Left lung (tissue), 10 donors: ENCODE measurements around the gene PLEKHA1. TPM values are rescaled to one million over a fixed set of nuclear protein-coding genes. Genes with fewer than 3 reads are reported as not detected.

Experiments
- ATAC-seq: fragments of 200-7000 bp; cut with Tn5 transposase; one replicate; pipeline ENCODE4 v1.9.1; 2020; ENCODE audit warnings: moderate library complexity
- DNase-seq, 4 donors: peaks; one replicate each; pipeline ENCODE4 v3.0.0-alpha.2; 2013 to 2020
- H3K27ac ChIP-seq, 2 donors: fragments of 200-600 bp; sonication (generic) in 1 of 2; one replicate each; pipeline versions ENCODE4 v1.5.0 to v1.8.0; 2020 to 2021
- H3K27me3 ChIP-seq, 2 donors: fragments of 200-600 bp; sonication (generic) in 1 of 2; one replicate each; pipeline versions ENCODE4 v1.5.0 to v1.8.0; 2020 to 2021
- H3K36me3 ChIP-seq, 2 donors: fragments of 200-600 bp; sonication (generic) in 1 of 2; one replicate each; pipeline versions ENCODE4 v1.5.0 to v1.8.0; 2020 to 2021
- H3K4me1 ChIP-seq, 2 donors: fragments of 200-600 bp; one replicate each; pipeline ENCODE4 v1.8.0; 2021
- H3K4me3 ChIP-seq, 2 donors: fragments of 200-600 bp; sonication (generic) in 1 of 2; one replicate each; pipeline versions ENCODE4 v1.5.0 to v1.8.0; 2020 to 2021; ENCODE audit warnings: mild to moderate bottlenecking in 1 of 2
- H3K9me3 ChIP-seq, 2 donors: fragments of 200-600 bp; sonication (generic) in 1 of 2; one replicate each; pipeline versions ENCODE4 v1.5.0 to v1.8.0; 2020 to 2021
- CTCF ChIP-seq, 2 donors: fragments of 200-600 bp; sonication (generic) in 1 of 2; IDR thresholded peaks; one replicate each; pipeline versions ENCODE4 v1.5.0 to v1.8.0; 2021; ENCODE audit warnings: antibody characterized with exemption in 2 of 2
- intact Hi-C, 2 donors: fragments of 100-400 bp; cut with DNase I; formaldehyde crosslinking; loops; one replicate each; pipeline versions ENCODE4 v1.11.2 to v1.14.2; 2022
- polyA plus RNA-seq, 6 donors: library from polyadenylated mRNA; unstranded; fragments of 120-200 nt; gene quantifications; one replicate each; pipeline ENCODE4 v1.2.1, GENCODE V29; 2013; ENCODE audit not compliant: insufficient read length in 6 of 6
- total RNA-seq, 2 donors: library from RNA; stranded (reverse); fragmentation: NEBNext Ultra II Directional; extraction: Animal tissue kit (Norgen Biotek cat#: 25700); gene quantifications; one replicate each; pipeline ENCODE4 v1.2.1, GENCODE V29; 2021
- donor health status: DM: no; HTN: yes; CAD: no.
- donor health status: DM: no; HTN: no; CAD: no.

PLEKHA1 gene
- total and polyA plus RNA-seq, 8 donors = 40.5 to 57.9 (median 43.4) TPM

GRCh38 chr10:122426829-122427228, 52.3 kb downstream of the PLEKHA1 start:
- H3K36me3 ChIP-seq = peaks cover 0 to 12% of the 10 kb centered on the region in 2 donors
- peaks cover 0 to 9% of the 10 kb centered on the region in 2 donors for H3K4me1 ChIP-seq
- no peak for ATAC-seq
- intact Hi-C loops = no loop called here
- DNase-seq = no peak
- H3K27me3 ChIP-seq = no peaks in the 10 kb centered on the region
- no peak for TF ChIP-seq CTCF (IDR thresholded peaks at IDR 0.05)
- no peak overlapping the region for H3K4me3 ChIP-seq
- H3K9me3 ChIP-seq = no peaks in the 10 kb centered on the region
- H3K27ac ChIP-seq = no peak overlapping the region

GRCh38 chr10:122427280-122427679, 52.8 kb downstream of the PLEKHA1 start:
- no peak for DNase-seq
- Histone ChIP-seq H3K27ac (no peak overlapping the region), H3K9me3 (no peaks in the 10 kb centered on the region), H3K27me3 (no peaks in the 10 kb centered on the region), H3K36me3 (peaks cover 0 to 12% of the 10 kb centered on the region in 2 donors), H3K4me1 (peaks cover 0 to 4% of the 10 kb centered on the region in 2 donors), H3K4me3 (no peak overlapping the region)
- intact Hi-C loops = no loop called here
- no peak for TF ChIP-seq CTCF (IDR thresholded peaks at IDR 0.05)
- ATAC-seq = no peak

- no peaks in the 10 kb centered on the region for H3K4me1 ChIP-seq
- intact Hi-C loops = loop anchor here in 1 of 2 donors (10.0 kb wide), 3 partner anchors 91 to 141 kb away; partner anchors contain the start of gene DMBT1
- no peaks in the 10 kb centered on the region for H3K27me3 ChIP-seq
- DNase-seq = peak in 2 of 4 donors; percentile 19 to 46
- H3K27ac ChIP-seq = no peak overlapping the region
- TF ChIP-seq CTCF (IDR thresholded peaks at IDR 0.05) = peak; percentile 48 to 57
- ATAC-seq = peak; percentile 68
- H3K9me3 ChIP-seq = peaks cover 0 to 5% of the 10 kb centered on the region in 2 donors
- H3K36me3 ChIP-seq = peaks cover 0 to 7% of the 10 kb centered on the region in 2 donors
- no peak overlapping the region for H3K4me3 ChIP-seq
Observed at GRCh38 chr10:122435212-122435827, 60.8 kb downstream of the PLEKHA1 start.

GRCh38 chr10:122441961-122442360, 67.5 kb downstream of the PLEKHA1 start:
- DNase-seq = no peak

DNA sequence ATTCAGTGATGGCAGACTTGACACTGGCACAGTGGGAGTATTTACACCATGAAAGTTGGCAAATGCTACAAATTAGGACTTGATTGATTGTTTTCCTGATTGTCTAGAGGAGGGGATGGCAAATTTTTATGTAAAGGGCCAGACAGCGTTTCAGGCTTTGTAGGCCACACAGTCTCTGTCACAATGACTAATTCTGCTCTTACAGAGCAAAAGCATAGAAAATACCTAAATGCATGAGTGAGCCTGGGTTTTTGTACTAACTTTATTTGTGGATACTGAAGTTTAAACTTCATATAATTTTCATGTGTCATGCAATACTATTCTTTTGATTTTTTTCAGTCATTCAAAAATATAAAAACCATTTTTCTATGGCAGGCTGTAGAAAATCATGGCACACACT, 71.0 kb downstream of the PLEKHA1 start:
- DNase-seq (no peak), ATAC-seq (no peak)
- TF ChIP-seq CTCF (IDR thresholded peaks at IDR 0.05) = no peak
- H3K4me1 ChIP-seq = no peaks in the 10 kb centered on the region
- intact Hi-C loops = no loop called here
- H3K36me3 ChIP-seq = no peaks in the 10 kb centered on the region
- no peak overlapping the region for H3K4me3 ChIP-seq
- H3K9me3 ChIP-seq = no peaks in the 10 kb centered on the region
- no peaks in the 10 kb centered on the region for H3K27me3 ChIP-seq
- no peak overlapping the region for H3K27ac ChIP-seq

More at GRCh38 chr10:122441961-122442360, 67.5 kb downstream of the PLEKHA1 start:
- H3K27me3 ChIP-seq = no peaks in the 10 kb centered on the region
- ATAC-seq = no peak
- H3K36me3 ChIP-seq = no peaks in the 10 kb centered on the region
- H3K9me3 ChIP-seq = peaks cover 0 to 5% of the 10 kb centered on the region in 2 donors
- H3K4me1 ChIP-seq = no peaks in the 10 kb centered on the region
- no peak overlapping the region for H3K4me3 ChIP-seq
- intact Hi-C loops = no loop called here
- no peak for TF ChIP-seq CTCF (IDR thresholded peaks at IDR 0.05)
- no peak overlapping the region for H3K27ac ChIP-seq
